ENCODE data around the gene PNKP. TPM values are rescaled to one million over a fixed set of nuclear protein-coding genes. Genes with fewer than 3 reads are reported as not detected.

The PNKP gene
- total and polyA plus RNA-seq, 10 of the 15 experiments (the other 5 are each of a cell fraction or from before 2014, with no cell fraction given), result 2.9 to 82.3 (median 33.2) TPM

GRCh38 chr19:49847731-49848696, 19.4 kb downstream of the PNKP start:
- ATAC-seq (no peak), FAIRE-seq (no peak), DNase-seq (ENCODE audit: low read depth, low spot score) (no peak)
- intact Hi-C loops (cut with micrococcal nuclease; ENCODE audit: unreplicated experiment), result no loop called here
- in situ Hi-C loops (cut with MboI), result no loop called here
- no peak overlapping the region for H3K9ac ChIP-seq (ENCODE audit: control insufficient read depth, insufficient read depth, low read length)
- ChIA-PET SMC1A (ENCODE audit: uncharacterized antibody, unreplicated experiment) (interaction anchor here (0.6 to 1.7 kb wide), 4 partner anchors 8 to 83 kb away, joined by 3 read pairs; partner anchors contain the start of genes ATF5 and NUP62), RAD21 (ENCODE audit: unreplicated experiment) (interaction anchor here (0.6 to 1.6 kb wide), 5 partner anchors 22 to 208 kb away, joined by 3 to 4 read pairs (median 3); partner anchors contain the start of genes AKT1S1 and RRAS), CTCF (interaction anchor here (0.6 to 1.6 kb wide), 6 partner anchors 21 to 1357 kb away, joined by 3 to 6 read pairs (median 4); partner anchors contain the start of gene FUZ), POLR2A (interaction anchor here (0.6 to 2.7 kb wide), 4 partner anchors 21 to 205 kb away, joined by 3 to 12 read pairs (median 4); no protein-coding TSS in a partner anchor)
- peaks cover 6% of the 10 kb centered on the region for H3K79me2 ChIP-seq (ENCODE audit: control insufficient read depth, insufficient read depth, low read length)
- H3K27ac ChIP-seq (ENCODE audit: control insufficient read depth, insufficient read depth), result no peak overlapping the region
- peaks cover 5% of the 10 kb centered on the region; the same call in 2 of the 3 replicates for H3K9me3 ChIP-seq (replicated peaks; ENCODE audit: control insufficient read depth, insufficient read depth, low read length)
- H3K36me3 ChIP-seq (ENCODE audit: control insufficient read depth in 2 of 2, insufficient read depth in 2 of 2, low read length in 1 of 2), result no peaks in the 10 kb centered on the region
- H3K27me3 ChIP-seq (replicated peaks in 1 of 2; ENCODE audit: control insufficient read depth in 2 of 2, insufficient read depth in 2 of 2, low read length in 1 of 2), result no peaks in the 10 kb centered on the region
- H2AFZ ChIP-seq (ENCODE audit: control insufficient read depth, low read depth, low read length), result no peak overlapping the region
- peaks cover 40% of the 10 kb centered on the region for H3K4me1 ChIP-seq (ENCODE audit: control insufficient read depth, insufficient read depth, low read length)
- H4K20me1 ChIP-seq (ENCODE audit: control insufficient read depth, insufficient read depth), result no peaks in the 10 kb centered on the region
- no TSS peak for BruUV-seq (replicated peaks)
- 39% methylated on average over 10 of the region's 10 CpGs for WGBS (ENCODE audit: insufficient coverage, insufficient replicate concordance, low lambda C conversion rate, missing lambda C conversion rate)
- H3K4me2 ChIP-seq (ENCODE audit: control insufficient read depth, insufficient read depth), result peak overlapping the region; percentile 32
- no peak overlapping the region for H3K4me3 ChIP-seq
- TF ChIP-seq JUNB (IDR thresholded peaks at IDR 0.05) (peak; percentile 45; the same call in 1 of the 2 replicates), RBBP5 (conservative IDR thresholded peaks at IDR 0.05) (no peak), CBFB (IDR thresholded peaks at IDR 0.05; ENCODE audit: low read depth) (no peak), CREM (IDR thresholded peaks at IDR 0.05; ENCODE audit: low read depth) (no peak), SREBF1 (IDR thresholded peaks at IDR 0.05; ENCODE audit: low read length) (no peak), BHLHE40 (IDR thresholded peaks at IDR 0.05; ENCODE audit: borderline replicate concordance in 1 of 2, low read depth in 2 of 2, low read length in 1 of 2) (0 out of 4 replicates have a peak, but pooled peaks of 1 of the 2 experiments have one; percentile 7), CBX5 (IDR thresholded peaks at IDR 0.05; ENCODE audit: low read depth) (no peak), WRNIP1 (IDR thresholded peaks at IDR 0.05; ENCODE audit: borderline replicate concordance, low read depth, low read length) (no peak), ZNF207 (IDR thresholded peaks at IDR 0.05; ENCODE audit: borderline replicate concordance) (no peak), SMAD5 (IDR thresholded peaks at IDR 0.05; ENCODE audit: low read depth) (no peak), MXI1 (IDR thresholded peaks at IDR 0.05; ENCODE audit: low read depth, low read length) (no peak), FOXK2 (IDR thresholded peaks at IDR 0.05) (no peak), RAD21 (IDR thresholded peaks at IDR 0.05; ENCODE audit: insufficient read depth, low read depth, low read length) (no peak), BACH1 (IDR thresholded peaks at IDR 0.05; ENCODE audit: borderline replicate concordance) (no peak), NFYB (IDR thresholded peaks at IDR 0.05; ENCODE audit: insufficient read depth, low read depth, low read length) (0 out of 2 replicates have a peak, but pooled peaks have one; percentile 37), RAD51 (IDR thresholded peaks at IDR 0.05) (no peak), MTA2 (IDR thresholded peaks at IDR 0.05; ENCODE audit: low read depth) (no peak), TAF1 (IDR thresholded peaks at IDR 0.05; ENCODE audit: borderline replicate concordance, low read depth, low read length) (no peak), HDAC6 (IDR thresholded peaks at IDR 0.05; ENCODE audit: unreplicated experiment) (no peak), RUNX3 (IDR thresholded peaks at IDR 0.05; ENCODE audit: low read length) (peak; percentile 83), DPF2 (IDR thresholded peaks at IDR 0.05) (0 out of 2 replicates have a peak, but pooled peaks have one; percentile 32), KLF5 (IDR thresholded peaks at IDR 0.05; ENCODE audit: partially characterized antibody) (no peak), BRCA1 (IDR thresholded peaks at IDR 0.05; ENCODE audit: low read depth, low read length) (no peak), USF1 (IDR thresholded peaks at IDR 0.05; ENCODE audit: borderline replicate concordance, extremely low read length, insufficient read depth, low read depth, low read length) (peak; percentile 36), TCF3 (IDR thresholded peaks at IDR 0.05; ENCODE audit: borderline replicate concordance, insufficient read depth, low read depth, low read length) (no peak), TCF7 (IDR thresholded peaks at IDR 0.05; ENCODE audit: borderline replicate concordance) (no peak)
